Measurements from ENCODE around the gene MARCO.
"Not testable (repeated sequence)": the region's sequence is repeated elsewhere in the genome, so short reads cannot be mapped to it uniquely, and the experiment has no call there.

The MARCO gene

GRCh38 chr2:118974103-118974993 is 32.4 kb downstream of the MARCO start:
- DNase-seq (ENCODE audit: low spot score), result no peak

GRCh38 chr2:118975133-118975532 is 33.1 kb downstream of the MARCO start:
- DNase-seq (ENCODE audit: low spot score), result no peak

- DNase-seq (ENCODE audit: low spot score), result no peak
Observed at GRCh38 chr2:118978064-118978463, 36.1 kb downstream of the MARCO start.

- no peak for DNase-seq (ENCODE audit: low spot score)
Observed at GRCh38 chr2:118979152-118979861, 37.3 kb downstream of the MARCO start.

GRCh38 chr2:118980022-118980421 is 38.0 kb downstream of the MARCO start:
- DNase-seq (ENCODE audit: low spot score), result no peak

GRCh38 chr2:118980573-118980972 is 38.6 kb downstream of the MARCO start:
- no peak for DNase-seq (ENCODE audit: low spot score)

- DNase-seq (ENCODE audit: low spot score), result no peak
Observed at GRCh38 chr2:118981632-118982031, 39.6 kb downstream of the MARCO start.

- no peak for DNase-seq (ENCODE audit: low spot score)
Observed at GRCh38 chr2:118982039-118982438, 40.0 kb downstream of the MARCO start.

- no peak for DNase-seq (ENCODE audit: low spot score)
Observed at GRCh38 chr2:118983133-118983532, 41.1 kb downstream of the MARCO start.

GRCh38 chr2:118983915-118984314 is 41.9 kb downstream of the MARCO start:
- no peak for DNase-seq (ENCODE audit: low spot score)

GRCh38 chr2:118986738-118987137 is 44.7 kb downstream of the MARCO start:
- no peak for DNase-seq (ENCODE audit: low spot score)

GRCh38 chr2:118987886-118988285 is 45.9 kb downstream of the MARCO start:
- DNase-seq (ENCODE audit: low spot score), result no peak

- no peak for DNase-seq (ENCODE audit: low spot score)
Observed at GRCh38 chr2:118988706-118989105, 46.7 kb downstream of the MARCO start.

- no peak for DNase-seq (ENCODE audit: low spot score)
Observed at GRCh38 chr2:118989481-118989880, 47.5 kb downstream of the MARCO start.

- DNase-seq (ENCODE audit: low spot score), result no peak
Observed at GRCh38 chr2:118990757-118991545, 49.0 kb downstream of the MARCO start.

GRCh38 chr2:118991554-118991953 is 49.6 kb downstream of the MARCO start:
- DNase-seq (ENCODE audit: low spot score), result no peak

GRCh38 chr2:118992740-118993391 is 50.9 kb downstream of the MARCO start:
- peak; percentile 88 for DNase-seq (ENCODE audit: low spot score)

GRCh38 chr2:118993392-118993752 is 51.4 kb downstream of the MARCO start:
- no peak for DNase-seq (ENCODE audit: low spot score)

GRCh38 chr2:118994172-118994700 is 52.2 kb downstream of the MARCO start:
- no peak for DNase-seq (ENCODE audit: low spot score)

GRCh38 chr2:118994778-118995177 is 52.8 kb downstream of the MARCO start:
- no peak for DNase-seq (ENCODE audit: low spot score)

- DNase-seq (ENCODE audit: low spot score), result not testable (repeated sequence)
Observed at GRCh38 chr2:119003856-119004255, 61.9 kb downstream of the MARCO start.

GRCh38 chr2:119004602-119005001 is 62.6 kb downstream of the MARCO start:
- peak; percentile 26 for DNase-seq (ENCODE audit: low spot score)
